Measurements from ENCODE around the gene IRF3.
"Not testable (repeated sequence)": the region's sequence is repeated elsewhere in the genome, so short reads cannot be mapped to it uniquely, and the experiment has no call there.

IRF3 gene

GRCh38 chr19:49637821-49638738 lies 27.6 kb downstream of the IRF3 start:
- H3K36me3 ChIP-seq (ENCODE audit: control insufficient read depth, insufficient read depth, low read length), result no peaks in the 10 kb centered on the region
- no peak for DNase-seq (ENCODE audit: extremely low read depth, insufficient read length)
- no peaks in the 10 kb centered on the region for H3K27me3 ChIP-seq (replicated peaks; ENCODE audit: control insufficient read depth, insufficient read depth, low read length)
- H3K4me3 ChIP-seq (replicated peaks; ENCODE audit: low read depth, low read length), result no peak overlapping the region
- no peak for TF ChIP-seq CTCF (IDR thresholded peaks at IDR 0.05; ENCODE audit: insufficient read depth, low read length, poor library complexity, severe bottlenecking)

GRCh38 chr19:49636233-49636932 lies 29.3 kb downstream of the IRF3 start:
- no peak for TF ChIP-seq CTCF (IDR thresholded peaks at IDR 0.05; ENCODE audit: insufficient read depth, low read length, poor library complexity, severe bottlenecking)
- Histone ChIP-seq H3K27me3 (replicated peaks; ENCODE audit: control insufficient read depth, insufficient read depth, low read length) (no peaks in the 10 kb centered on the region), H3K4me3 (replicated peaks; ENCODE audit: low read depth, low read length) (no peak overlapping the region), H3K36me3 (ENCODE audit: control insufficient read depth, insufficient read depth, low read length) (no peaks in the 10 kb centered on the region)
- no peak for DNase-seq (ENCODE audit: extremely low read depth, insufficient read length)

- TF ChIP-seq CTCF (IDR thresholded peaks at IDR 0.05; ENCODE audit: insufficient read depth, low read length, poor library complexity, severe bottlenecking), result no peak
- no peaks in the 10 kb centered on the region for H3K27me3 ChIP-seq (replicated peaks; ENCODE audit: control insufficient read depth, insufficient read depth, low read length)
- H3K4me3 ChIP-seq (replicated peaks; ENCODE audit: low read depth, low read length), result no peak overlapping the region
- H3K36me3 ChIP-seq (ENCODE audit: control insufficient read depth, insufficient read depth, low read length), result no peaks in the 10 kb centered on the region
- DNase-seq (ENCODE audit: extremely low read depth, insufficient read length), result no peak
Observed at GRCh38 chr19:49635530-49636232, 30.0 kb downstream of the IRF3 start.

GRCh38 chr19:49633273-49633672 lies 32.4 kb downstream of the IRF3 start:
- not testable (repeated sequence) for DNase-seq (ENCODE audit: extremely low read depth, insufficient read length); H3K27me3 ChIP-seq (replicated peaks; ENCODE audit: control insufficient read depth, insufficient read depth, low read length); H3K4me3 ChIP-seq (replicated peaks; ENCODE audit: low read depth, low read length); H3K36me3 ChIP-seq (ENCODE audit: control insufficient read depth, insufficient read depth, low read length)

- Histone ChIP-seq H3K4me3 (replicated peaks; ENCODE audit: low read depth, low read length) (no peak overlapping the region), H3K36me3 (ENCODE audit: control insufficient read depth, insufficient read depth, low read length) (no peaks in the 10 kb centered on the region; the same call in 1 of the 2 replicates), H3K27me3 (replicated peaks; ENCODE audit: control insufficient read depth, insufficient read depth, low read length) (no peaks in the 10 kb centered on the region)
- no peak for DNase-seq (ENCODE audit: extremely low read depth, insufficient read length)
- TF ChIP-seq CTCF (IDR thresholded peaks at IDR 0.05; ENCODE audit: insufficient read depth, low read length, poor library complexity, severe bottlenecking), result no peak
Observed at GRCh38 chr19:49632576-49632975, 33.1 kb downstream of the IRF3 start.
